Hepatocyte (in vitro differentiated cells): ENCODE data around the gene MATCAP1. TPM values are rescaled to one million over a fixed set of nuclear protein-coding genes. Genes with fewer than 3 reads are reported as not detected.

Source experiments
- DNase-seq: peaks from one replicate; pipeline ENCODE4 v3.0.0-alpha.2; 2016; ENCODE audit warnings: low spot score
- H2AFZ ChIP-seq: fragments of 200-600 bp; sonication (generic); 2 replicates; pipeline ENCODE4 v1.6.0; 2016; ENCODE audit warnings: antibody characterized with exemption, mild to moderate bottlenecking
- H3K27ac ChIP-seq: fragments of 200-600 bp; sonication (generic); 2 replicates; pipeline ENCODE4 v1.5.1; 2016; ENCODE audit warnings: mild to moderate bottlenecking
- H3K27me3 ChIP-seq: fragments of 200-600 bp; sonication (generic); 2 replicates; pipeline ENCODE4 v1.6.1; 2016
- H3K36me3 ChIP-seq: fragments of 200-600 bp; sonication (generic); replicated peaks from 2 replicates; pipeline ENCODE4 v1.5.1; 2016; ENCODE audit warnings: low read depth; ENCODE audit not compliant: insufficient read depth
- H3K4me1 ChIP-seq: fragments of 200-600 bp; sonication (generic); 2 replicates; pipeline ENCODE4 v1.5.1; 2016; ENCODE audit warnings: mild to moderate bottlenecking, moderate library complexity; ENCODE audit not compliant: insufficient read depth
- H3K4me2 ChIP-seq: fragments of 200-600 bp; sonication (generic); 2 replicates; pipeline ENCODE4 v1.6.0; 2016
- H3K4me3 ChIP-seq: fragments of 200-600 bp; sonication (generic); 2 replicates; pipeline ENCODE4 v1.5.1; 2016; ENCODE audit warnings: mild to moderate bottlenecking
- H3K79me2 ChIP-seq: fragments of 200-600 bp; sonication (generic); 2 replicates; pipeline ENCODE4 v1.6.0; 2017; ENCODE audit warnings: mild to moderate bottlenecking
- H3K9me2 ChIP-seq: fragments of 200-600 bp; sonication (generic); replicated peaks from 2 replicates; pipeline ENCODE4 v1.6.0; 2017; ENCODE audit warnings: mild to moderate bottlenecking; ENCODE audit not compliant: insufficient read depth
- H3K9me3 ChIP-seq: fragments of 200-600 bp; sonication (generic); 2 replicates; pipeline ENCODE4 v1.5.1; 2016; ENCODE audit warnings: low read depth, mild to moderate bottlenecking
- H4K20me1 ChIP-seq: fragments of 200-600 bp; sonication (generic); 2 replicates; pipeline ENCODE4 v1.6.0; 2016; ENCODE audit warnings: mild to moderate bottlenecking; ENCODE audit not compliant: insufficient read depth, poor library complexity, severe bottlenecking
- EZH2 ChIP-seq: fragments of 200-600 bp; sonication (generic); IDR thresholded peaks from 2 replicates; pipeline ENCODE4 v1.6.1; 2016; ENCODE audit warnings: antibody characterized with exemption, mild to moderate bottlenecking, borderline replicate concordance
- EZH2phosphoT487 ChIP-seq: fragments of 200-600 bp; sonication (generic); IDR thresholded peaks from one replicate; pipeline ENCODE4 v1.6.1; 2018; ENCODE audit warnings: antibody characterized with exemption, mild to moderate bottlenecking, low read depth, moderate library complexity; ENCODE audit not compliant: unreplicated experiment, severe bottlenecking
- WGBS: methylation state at CpG from one replicate; pipeline ENCODE4 v1.1.6; 2016; ENCODE audit warnings: low lambda C conversion rate; ENCODE audit errors: missing lambda C conversion rate; 5-methylcytosine and 5-hydroxymethylcytosine counted together
- polyA plus RNA-seq: library from polyadenylated mRNA; unstranded; fragments of >200 nt; fragmentation: Nextera tagmentation; extraction: Ambion mirVana; gene quantifications from 2 replicates; pipeline ENCODE4 v1.2.1, GENCODE V29; 2016
- total RNA-seq: library from RNA; depleted of rRNA; stranded (reverse); fragments of >200 nt; gene quantifications from 2 replicates; pipeline ENCODE4 v1.2.3, GENCODE V29; 2014
- TF ChIP-seq, protein P1 (sequence below): fragments of 200-600 bp; sonication (generic); IDR thresholded peaks from 2 replicates; pipeline ENCODE4 v1.5.1; 2016; ENCODE audit warnings: antibody characterized with exemption, mild to moderate bottlenecking; ENCODE audit not compliant: poor library complexity

MATCAP1 gene
- total and polyA plus RNA-seq, 2 experiments from 2014 or later = 22.3 to 25.4 TPM

DNA sequence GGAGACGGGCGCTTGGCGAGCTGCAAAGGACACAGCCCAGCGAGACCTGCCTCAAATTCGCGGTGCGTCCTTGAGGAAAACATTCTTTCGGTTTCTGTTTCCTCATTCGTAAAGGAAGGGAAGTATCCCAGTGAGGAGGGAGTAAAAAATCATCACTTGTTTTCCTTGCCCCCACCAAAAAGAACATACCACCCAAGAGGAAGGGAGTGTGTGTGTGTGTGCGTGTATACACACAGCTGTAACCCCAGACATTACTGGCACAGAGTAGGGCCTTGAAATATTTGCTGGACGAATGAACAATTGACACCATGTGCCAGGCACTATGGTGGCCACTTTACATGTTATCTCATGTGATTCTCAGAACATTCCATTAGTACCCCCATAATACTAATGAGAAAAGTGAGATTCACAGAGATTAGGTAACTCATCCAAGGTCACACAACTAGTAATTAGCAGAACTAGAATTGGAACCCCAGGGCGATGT, 1.9 kb upstream of the MATCAP1 start:
- no peak for DNase-seq
- Histone ChIP-seq H3K4me3 (no peak overlapping the region), H3K9me3 (no peaks in the 10 kb centered on the region), H3K9me2 (no peaks in the 10 kb centered on the region), H3K4me2 (peak overlapping the region; percentile 87), H3K27ac (no peak overlapping the region), H3K79me2 (peaks cover 12% of the 10 kb centered on the region), H2AFZ (no peak overlapping the region), H4K20me1 (no peaks in the 10 kb centered on the region), H3K27me3 (no peaks in the 10 kb centered on the region), H3K4me1 (peaks cover 11% of the 10 kb centered on the region), H3K36me3 (no peaks in the 10 kb centered on the region)
- TF ChIP-seq EZH2phosphoT487 (no peak), EZH2 (no peak)
- TF ChIP-seq, protein P1, sequence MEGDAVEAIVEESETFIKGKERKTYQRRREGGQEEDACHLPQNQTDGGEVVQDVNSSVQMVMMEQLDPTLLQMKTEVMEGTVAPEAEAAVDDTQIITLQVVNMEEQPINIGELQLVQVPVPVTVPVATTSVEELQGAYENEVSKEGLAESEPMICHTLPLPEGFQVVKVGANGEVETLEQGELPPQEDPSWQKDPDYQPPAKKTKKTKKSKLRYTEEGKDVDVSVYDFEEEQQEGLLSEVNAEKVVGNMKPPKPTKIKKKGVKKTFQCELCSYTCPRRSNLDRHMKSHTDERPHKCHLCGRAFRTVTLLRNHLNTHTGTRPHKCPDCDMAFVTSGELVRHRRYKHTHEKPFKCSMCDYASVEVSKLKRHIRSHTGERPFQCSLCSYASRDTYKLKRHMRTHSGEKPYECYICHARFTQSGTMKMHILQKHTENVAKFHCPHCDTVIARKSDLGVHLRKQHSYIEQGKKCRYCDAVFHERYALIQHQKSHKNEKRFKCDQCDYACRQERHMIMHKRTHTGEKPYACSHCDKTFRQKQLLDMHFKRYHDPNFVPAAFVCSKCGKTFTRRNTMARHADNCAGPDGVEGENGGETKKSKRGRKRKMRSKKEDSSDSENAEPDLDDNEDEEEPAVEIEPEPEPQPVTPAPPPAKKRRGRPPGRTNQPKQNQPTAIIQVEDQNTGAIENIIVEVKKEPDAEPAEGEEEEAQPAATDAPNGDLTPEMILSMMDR = no peak
- 16% methylated on average over 12 of the region's 12 CpGs for WGBS

DNA sequence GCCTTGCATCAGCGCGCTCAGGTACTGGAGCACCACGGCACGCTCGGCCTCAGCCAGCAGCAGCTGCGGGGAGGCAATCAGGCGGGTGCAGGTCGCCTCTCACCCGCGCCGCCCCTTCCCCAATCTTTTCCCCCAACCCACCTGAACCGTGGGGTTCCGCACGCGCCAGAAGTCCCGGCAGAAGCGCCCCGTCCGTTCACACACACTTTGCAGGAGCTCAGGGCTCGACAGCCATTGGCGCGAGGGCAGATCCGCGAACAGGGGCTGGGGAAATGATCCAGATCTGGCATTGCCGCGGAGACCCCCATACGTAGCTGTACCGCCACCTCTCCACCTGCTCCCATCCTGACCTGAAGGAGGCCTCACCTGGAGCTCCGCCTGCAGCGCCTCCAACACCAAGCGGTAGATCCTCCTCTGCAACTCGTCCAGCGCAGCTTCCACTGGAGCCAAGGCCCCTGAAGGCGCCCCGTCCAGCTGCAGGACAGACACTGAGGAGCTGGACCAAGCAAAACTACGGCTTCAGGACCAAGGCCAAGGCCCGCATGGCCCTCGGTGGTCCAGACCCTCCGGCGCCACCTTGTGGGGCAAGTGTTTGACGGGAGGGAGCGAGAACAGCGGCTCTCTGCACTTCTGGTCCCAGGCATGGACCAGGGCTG, 1.4 kb upstream of the MATCAP1 start:
- H3K9me2 ChIP-seq = no peaks in the 10 kb centered on the region
- peak overlapping the region; percentile 87 for H3K4me2 ChIP-seq
- peaks cover 12% of the 10 kb centered on the region for H3K79me2 ChIP-seq
- H3K4me3 ChIP-seq = no peak overlapping the region
- TF ChIP-seq, protein P1 = peak; percentile 86
- no peak for TF ChIP-seq EZH2
- TF ChIP-seq EZH2phosphoT487 = no peak
- H2AFZ ChIP-seq = no peak overlapping the region
- no peaks in the 10 kb centered on the region for H3K9me3 ChIP-seq
- no peaks in the 10 kb centered on the region for H3K36me3 ChIP-seq
- H3K27ac ChIP-seq = no peak overlapping the region
- WGBS = 17% methylated on average over 39 of the region's 43 CpGs
- H4K20me1 ChIP-seq = no peaks in the 10 kb centered on the region
- peak; percentile 95 for DNase-seq
- peaks cover 11% of the 10 kb centered on the region for H3K4me1 ChIP-seq
- no peaks in the 10 kb centered on the region for H3K27me3 ChIP-seq

DNA sequence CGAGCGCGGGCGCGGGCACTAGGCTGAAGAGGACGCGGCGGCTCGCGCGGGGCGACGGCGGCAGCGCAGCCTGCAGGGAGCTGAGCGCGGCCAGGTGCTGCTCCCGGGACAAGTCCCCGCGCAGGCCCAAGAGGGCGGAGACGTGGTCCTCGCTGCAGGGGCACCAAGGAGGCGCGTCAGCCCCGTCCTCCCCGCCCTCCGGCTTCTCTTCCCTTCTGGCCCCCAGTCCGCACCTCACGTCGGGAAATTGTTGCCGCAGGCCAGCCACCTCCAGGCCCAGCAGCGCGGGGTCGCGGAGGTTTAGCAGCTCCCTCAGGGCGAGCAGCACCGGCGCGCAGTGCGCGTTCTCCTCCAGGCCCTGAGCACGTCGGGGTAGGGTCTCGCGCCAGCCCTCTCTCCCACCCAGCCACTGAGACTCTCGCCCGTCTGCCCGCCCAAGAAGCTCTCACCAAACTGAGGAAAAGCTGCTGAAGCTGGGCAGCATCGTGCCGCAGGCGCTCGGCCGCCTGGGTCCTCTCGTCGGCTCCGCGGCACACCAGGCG, 761 bp upstream of the MATCAP1 start:
- H2AFZ ChIP-seq = peak overlapping the region; percentile 37
- peaks cover 11% of the 10 kb centered on the region for H3K4me1 ChIP-seq
- peaks cover 12% of the 10 kb centered on the region for H3K79me2 ChIP-seq
- peak overlapping the region; percentile 20 for H3K4me3 ChIP-seq
- no peaks in the 10 kb centered on the region for H3K36me3 ChIP-seq
- no peaks in the 10 kb centered on the region for H4K20me1 ChIP-seq
- no peaks in the 10 kb centered on the region for H3K27me3 ChIP-seq
- peak overlapping the region; percentile 87 for H3K4me2 ChIP-seq
- H3K9me3 ChIP-seq = no peaks in the 10 kb centered on the region
- TF ChIP-seq EZH2phosphoT487 (no peak), EZH2 (peak; percentile 35)
- TF ChIP-seq, protein P1 = no peak
- WGBS = 9% methylated on average over 59 of the region's 59 CpGs
- peak; percentile 73 for DNase-seq
- no peaks in the 10 kb centered on the region for H3K9me2 ChIP-seq
- H3K27ac ChIP-seq = peak overlapping the region; percentile 95
